SW480 (cell line): ENCODE results near the gene ADGRL3.
"Not testable (repeated sequence)": the region's sequence is repeated elsewhere in the genome, so short reads cannot be mapped to it uniquely, and the experiment has no call there.

Source experiments
- DNase-seq: peaks from one replicate; pipeline ENCODE4 v3.0.0-alpha.2; 2016; ENCODE audit warnings: low spot score

ADGRL3 gene

GRCh38 chr4:61646746-61647350 is 446.7 kb downstream of the ADGRL3 start:
- DNase-seq, result not testable (repeated sequence)

GRCh38 chr4:61648264-61648663 is 448.1 kb downstream of the ADGRL3 start:
- DNase-seq, result no peak

- no peak for DNase-seq
Observed at GRCh38 chr4:61657016-61657415, 456.9 kb downstream of the ADGRL3 start.

- no peak for DNase-seq
Observed at GRCh38 chr4:61661960-61662359, 461.8 kb downstream of the ADGRL3 start.

GRCh38 chr4:61662362-61662761 is 462.2 kb downstream of the ADGRL3 start:
- DNase-seq, result no peak

- DNase-seq, result no peak
Observed at GRCh38 chr4:61663310-61663709, 463.2 kb downstream of the ADGRL3 start.

- no peak for DNase-seq
Observed at GRCh38 chr4:61665649-61666048, 465.5 kb downstream of the ADGRL3 start.

- no peak for DNase-seq
Observed at GRCh38 chr4:61666244-61666643, 466.1 kb downstream of the ADGRL3 start.

GRCh38 chr4:61671599-61671998 is 471.5 kb downstream of the ADGRL3 start:
- DNase-seq, result no peak

GRCh38 chr4:61675464-61675863 is 475.3 kb downstream of the ADGRL3 start:
- no peak for DNase-seq

- DNase-seq, result no peak
Observed at GRCh38 chr4:61678297-61678696, 478.2 kb downstream of the ADGRL3 start.

GRCh38 chr4:61693520-61693919 is 493.4 kb downstream of the ADGRL3 start:
- DNase-seq, result no peak

GRCh38 chr4:61714387-61714911 is 514.3 kb downstream of the ADGRL3 start:
- DNase-seq, result no peak

- DNase-seq, result no peak
Observed at GRCh38 chr4:61716426-61716825, 516.3 kb downstream of the ADGRL3 start.

- no peak for DNase-seq
Observed at GRCh38 chr4:61723492-61723891, 523.4 kb downstream of the ADGRL3 start.

GRCh38 chr4:61727286-61727685 is 527.2 kb downstream of the ADGRL3 start:
- DNase-seq, result no peak

- DNase-seq, result no peak
Observed at GRCh38 chr4:61734409-61734808, 534.3 kb downstream of the ADGRL3 start.

GRCh38 chr4:61739887-61740286 is 539.8 kb downstream of the ADGRL3 start:
- DNase-seq, result no peak

GRCh38 chr4:61740886-61741285 is 540.8 kb downstream of the ADGRL3 start:
- DNase-seq, result no peak

GRCh38 chr4:61741327-61742096 is 541.4 kb downstream of the ADGRL3 start:
- no peak for DNase-seq

- DNase-seq, result no peak
Observed at GRCh38 chr4:61750810-61751209, 550.7 kb downstream of the ADGRL3 start.

- DNase-seq, result no peak
Observed at GRCh38 chr4:61752617-61753016, 552.5 kb downstream of the ADGRL3 start.

- no peak for DNase-seq
Observed at GRCh38 chr4:61753739-61754138, 553.6 kb downstream of the ADGRL3 start.

- not testable (repeated sequence) for DNase-seq
Observed at GRCh38 chr4:61756937-61757336, 556.8 kb downstream of the ADGRL3 start.
